GOT3 (cell line): ENCODE results near the gene ROR1.

Experiments
- DNase-seq: peaks from one replicate; lab custom pipeline; 2025; ENCODE audit warnings: mixed read lengths; lab: John Stamatoyannopoulos, UW

The ROR1 gene

DNA sequence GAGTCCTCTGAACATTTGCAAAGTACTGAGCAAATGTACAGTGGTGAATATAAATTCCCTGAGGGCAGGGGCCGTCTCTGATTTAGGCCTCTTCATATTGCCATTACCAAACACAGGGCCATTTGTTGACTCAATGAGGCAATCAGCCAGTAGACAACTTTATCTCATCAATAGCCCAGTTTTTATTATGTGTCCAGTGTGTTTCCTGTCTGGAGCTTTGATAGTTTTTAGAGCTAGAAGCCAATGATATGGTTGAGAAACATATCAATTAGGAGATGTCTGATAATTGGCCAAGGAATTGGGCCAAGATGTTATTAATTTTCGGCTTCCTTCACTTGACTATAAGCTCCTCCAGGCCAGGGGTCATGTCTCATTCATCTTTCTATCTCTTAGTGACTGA lies 163.0 kb downstream of the ROR1 start:
- DNase-seq, result no peak

DNA sequence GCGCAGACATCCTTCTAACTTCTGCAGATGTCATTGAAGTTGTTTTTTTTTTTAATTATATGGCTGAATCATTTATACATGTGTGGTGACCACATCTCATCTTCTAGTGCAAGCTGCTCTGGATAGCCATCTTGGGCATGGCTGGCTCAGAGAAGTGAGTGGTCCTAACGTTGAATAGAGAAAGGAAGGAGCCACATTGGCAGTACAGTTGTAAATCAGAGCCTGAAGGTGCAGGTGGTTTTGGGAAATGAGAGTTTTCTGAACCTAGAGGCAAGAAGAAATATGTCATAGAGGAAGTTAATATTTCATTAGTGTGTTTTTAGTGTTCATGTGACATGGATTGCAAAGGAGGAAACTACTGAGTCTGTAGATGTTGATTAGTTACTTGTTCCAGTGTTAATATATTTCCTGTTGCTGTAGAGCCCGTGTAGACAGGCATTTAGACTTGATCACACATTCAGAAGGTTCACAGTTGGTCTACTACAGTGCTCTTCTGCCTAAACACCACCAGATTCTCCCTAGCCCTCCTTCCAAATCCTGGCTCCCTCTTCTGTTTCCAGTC lies 163.7 kb downstream of the ROR1 start:
- no peak for DNase-seq

DNA sequence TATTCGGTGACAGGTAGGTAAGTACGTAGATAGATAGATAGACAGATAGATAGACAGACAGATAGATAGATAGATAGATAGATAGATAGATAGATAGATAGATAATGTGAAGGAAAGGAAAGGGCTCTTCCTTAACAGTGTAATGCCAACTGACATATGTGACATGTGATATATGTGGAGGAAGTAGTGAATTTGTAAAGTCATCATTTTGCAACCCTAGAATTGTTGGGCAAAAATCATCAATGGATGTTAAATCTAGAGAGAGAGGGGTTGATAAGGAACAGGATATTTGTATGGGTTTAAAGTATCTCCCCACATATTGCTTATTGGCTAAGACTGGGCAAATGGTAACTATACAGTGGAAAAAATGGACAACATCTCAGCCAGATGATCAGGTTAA lies 166.6 kb downstream of the ROR1 start:
- no peak for DNase-seq

DNA sequence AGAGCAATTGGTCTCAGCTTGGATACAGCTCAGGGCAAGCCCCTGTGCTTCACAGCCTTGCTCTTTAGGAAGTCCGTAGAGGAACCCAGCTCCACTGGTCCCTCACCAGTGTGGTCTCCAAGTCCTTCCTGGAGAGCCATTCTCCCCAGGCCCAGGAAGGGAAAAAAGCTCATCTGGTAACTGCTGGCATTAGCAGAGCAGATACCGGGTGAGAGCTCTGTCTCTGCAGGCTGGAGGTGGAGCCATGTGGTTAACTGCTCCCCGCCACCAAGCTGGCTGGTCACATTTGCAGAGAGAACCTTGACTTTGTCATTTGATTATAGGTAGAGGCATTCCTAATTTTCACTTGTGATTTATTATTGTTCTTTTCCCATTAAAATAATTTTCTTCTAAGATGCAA lies 169.6 kb downstream of the ROR1 start:
- no peak for DNase-seq

DNA sequence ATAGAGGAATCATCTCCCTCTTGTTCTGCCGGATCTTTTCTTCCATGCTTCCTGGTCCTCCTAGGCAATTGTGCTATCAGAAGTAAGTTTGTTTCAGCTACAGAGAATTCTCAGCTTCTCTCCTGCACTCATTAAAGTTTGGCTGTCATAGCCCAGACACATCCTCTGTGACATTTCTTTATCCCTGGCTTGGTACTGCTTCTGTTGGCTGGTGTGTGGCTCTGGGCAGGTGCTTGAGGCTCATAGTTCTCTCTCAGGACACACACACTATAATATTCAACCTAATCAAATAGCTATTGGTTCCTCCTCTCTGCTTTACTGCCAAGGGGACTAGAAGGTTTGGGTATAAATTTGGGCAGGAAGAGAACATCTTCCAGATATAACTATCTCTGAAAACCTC lies 172.1 kb downstream of the ROR1 start:
- DNase-seq, result no peak

DNA sequence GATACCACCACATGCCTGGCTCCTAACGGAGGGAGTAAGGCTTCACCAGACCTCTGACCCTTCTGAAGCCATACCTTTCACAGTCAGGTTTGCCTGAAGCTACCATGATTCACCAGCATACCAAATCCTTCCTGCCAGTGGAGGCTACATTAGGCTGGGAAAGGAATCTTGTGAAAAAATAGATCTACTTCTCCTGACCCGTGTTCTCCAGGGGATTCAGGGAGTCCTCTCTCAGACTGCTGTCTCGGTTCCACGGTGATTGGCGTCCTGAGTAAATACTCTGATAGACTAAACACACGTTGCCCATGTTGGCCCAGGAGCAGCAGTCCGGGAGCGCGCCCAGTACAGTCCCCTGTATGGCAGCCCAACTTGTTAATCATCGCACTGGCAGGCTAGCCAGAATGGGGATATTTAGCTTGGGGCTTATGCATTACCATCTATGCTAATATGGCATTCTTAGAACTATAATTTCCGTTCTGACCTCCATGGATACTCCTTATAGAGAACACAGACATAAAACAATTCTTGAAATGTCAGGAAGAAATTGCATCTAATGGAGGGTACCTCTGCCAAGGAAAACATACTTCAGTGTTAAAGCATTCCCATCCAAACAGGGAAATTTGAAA lies 173.2 kb downstream of the ROR1 start:
- DNase-seq, result no peak

DNA sequence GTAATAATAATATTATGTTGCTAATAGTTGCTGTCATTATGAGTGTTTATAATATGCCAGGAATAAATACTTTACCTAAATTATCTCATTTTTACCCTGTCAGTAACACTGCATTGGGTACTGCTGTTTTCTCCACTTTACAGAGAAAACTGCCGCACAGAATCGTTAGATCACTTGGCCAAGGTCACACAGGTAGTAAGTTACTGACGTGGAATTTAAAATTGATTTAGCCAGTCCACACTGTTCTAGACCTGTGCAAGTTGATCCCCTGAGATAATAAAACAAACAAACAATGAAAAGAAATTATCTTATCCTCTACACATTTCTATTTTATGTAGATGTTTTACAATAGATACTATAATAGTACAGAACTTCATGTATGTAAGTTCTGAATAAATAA lies 174.1 kb downstream of the ROR1 start:
- DNase-seq, result no peak

DNA sequence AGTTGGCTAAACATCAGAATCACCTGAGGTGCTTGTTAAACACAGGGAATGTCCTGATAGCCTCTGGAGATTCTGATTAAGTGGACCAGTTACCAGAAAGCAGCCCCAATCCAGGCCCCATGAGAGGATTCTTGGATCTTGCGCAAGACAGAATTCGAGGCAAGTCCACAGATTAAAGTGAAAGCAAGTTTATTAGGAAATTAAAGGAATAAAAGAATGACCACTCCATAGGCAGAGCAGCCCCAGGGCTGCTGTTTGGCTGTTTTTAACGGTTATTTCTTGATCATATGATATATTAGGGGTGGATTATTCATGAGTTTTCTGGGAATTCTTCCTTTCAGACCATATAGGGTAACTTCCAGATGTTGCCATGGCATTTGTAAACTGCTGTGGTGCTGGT lies 176.2 kb downstream of the ROR1 start:
- DNase-seq, result no peak

DNA sequence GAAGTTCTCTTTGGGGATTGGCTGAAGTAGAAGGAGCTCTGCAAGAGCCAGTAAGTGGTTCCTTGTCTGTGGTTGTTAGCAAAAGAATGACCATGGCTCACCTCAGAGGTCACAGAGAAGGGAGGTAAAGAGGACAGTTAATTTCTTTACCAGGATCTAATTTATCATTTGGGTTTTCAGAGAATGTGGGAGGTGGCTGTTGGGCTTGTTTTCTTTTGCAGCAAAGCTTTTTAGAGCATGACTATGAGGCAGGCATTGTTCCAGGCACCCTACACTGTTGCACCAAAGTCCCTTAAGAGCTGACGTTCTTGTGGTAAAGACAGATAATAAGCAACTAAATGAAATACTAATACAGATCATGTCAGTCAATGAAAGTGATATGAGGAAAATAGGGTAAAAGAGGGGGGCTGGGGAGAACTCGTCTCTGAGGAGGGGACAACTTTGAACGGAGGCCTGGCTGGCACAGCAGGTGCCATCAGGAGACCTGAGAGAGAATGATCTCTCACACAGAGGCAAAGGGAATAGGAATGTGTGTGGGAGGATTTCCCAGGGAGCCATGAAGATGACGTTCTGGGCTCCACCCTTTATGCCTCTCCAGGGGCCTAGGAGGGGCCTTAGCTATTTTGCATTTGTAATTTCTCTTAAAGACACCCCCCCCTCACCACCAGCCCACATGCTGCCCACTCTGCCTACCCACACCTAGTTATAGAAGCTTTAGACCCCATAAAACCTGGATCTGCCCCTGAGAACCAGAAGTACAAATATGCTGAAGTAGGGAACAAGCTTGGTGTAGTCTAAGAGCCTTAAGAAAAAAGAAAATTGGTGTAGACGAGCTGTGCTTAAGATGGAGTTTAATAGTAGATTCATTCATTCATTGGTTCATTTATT lies 177.5 kb downstream of the ROR1 start:
- DNase-seq, result no peak

DNA sequence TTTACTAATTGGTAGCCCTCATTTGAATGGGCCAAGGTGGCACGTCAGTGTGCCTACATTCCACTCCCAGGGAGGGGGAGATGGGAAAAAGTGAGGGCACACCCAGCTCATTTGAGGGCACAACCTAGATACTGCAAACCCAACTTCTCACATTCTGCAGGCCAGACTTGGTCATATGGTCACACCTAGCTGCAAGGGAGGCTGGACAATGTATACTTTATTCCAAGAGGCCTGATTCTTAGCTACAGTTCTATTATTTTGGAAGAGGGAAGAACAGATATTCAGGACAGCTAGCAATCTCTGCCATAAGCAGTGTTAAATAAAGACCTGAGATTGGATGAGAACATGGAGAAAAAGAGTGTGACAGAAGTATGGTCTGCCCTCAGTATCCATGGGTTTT lies 180.4 kb downstream of the ROR1 start:
- DNase-seq, result no peak

DNA sequence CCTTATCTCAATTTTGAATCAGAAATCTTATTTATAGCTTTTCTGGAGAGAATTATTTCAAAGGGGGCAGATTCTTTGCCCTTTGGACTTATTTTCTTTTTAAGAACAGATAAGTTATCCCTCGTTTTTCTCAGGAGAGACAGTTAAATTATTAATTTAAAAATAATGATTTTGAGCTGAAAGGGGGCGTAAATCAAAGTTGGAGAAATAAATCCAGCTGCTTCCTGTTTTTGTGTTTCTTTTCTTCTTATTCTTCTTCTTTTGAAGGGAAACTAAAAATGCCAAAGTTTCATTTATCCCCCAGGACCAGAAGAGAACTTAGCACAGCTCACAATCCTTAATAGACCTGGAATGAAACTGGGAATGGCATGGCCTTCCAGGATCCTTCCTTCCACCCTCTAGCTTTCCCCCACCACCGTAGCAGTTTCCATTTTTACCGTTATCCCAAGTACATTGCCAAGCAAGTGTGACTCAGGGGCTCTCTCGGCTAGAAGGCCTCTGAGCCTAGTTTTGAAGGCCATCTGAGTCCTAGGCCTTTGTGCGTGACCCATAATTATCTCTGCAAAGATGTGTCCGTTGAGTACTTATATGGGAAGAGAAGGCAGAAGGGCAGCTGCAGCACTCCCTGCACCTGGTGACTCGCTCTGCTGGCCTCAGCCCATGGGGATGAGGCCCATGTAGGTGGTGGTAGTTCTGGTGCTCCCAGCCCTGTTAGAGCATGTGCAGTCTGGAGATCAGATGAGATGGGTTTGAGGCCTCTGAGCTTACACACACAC lies 181.7 kb downstream of the ROR1 start:
- no peak for DNase-seq

DNA sequence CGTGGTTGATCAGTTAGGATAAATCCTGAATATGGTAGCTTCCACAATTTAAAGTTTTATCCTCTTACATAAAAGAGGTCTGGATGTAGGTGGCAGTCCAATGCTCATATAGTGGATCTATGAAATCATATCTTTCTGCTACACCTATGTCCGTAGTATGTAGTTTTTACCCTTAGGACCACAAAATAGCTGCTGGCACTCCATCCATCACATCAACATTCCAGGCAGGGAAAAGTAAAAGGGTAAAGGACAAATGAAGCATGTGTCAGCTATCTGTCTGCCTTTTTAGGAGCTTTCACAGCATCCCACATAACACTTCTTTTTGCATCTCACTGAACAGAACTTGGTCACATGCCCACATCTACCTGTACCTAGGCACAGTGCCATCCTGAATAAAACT lies 184.7 kb downstream of the ROR1 start:
- DNase-seq, result no peak

DNA sequence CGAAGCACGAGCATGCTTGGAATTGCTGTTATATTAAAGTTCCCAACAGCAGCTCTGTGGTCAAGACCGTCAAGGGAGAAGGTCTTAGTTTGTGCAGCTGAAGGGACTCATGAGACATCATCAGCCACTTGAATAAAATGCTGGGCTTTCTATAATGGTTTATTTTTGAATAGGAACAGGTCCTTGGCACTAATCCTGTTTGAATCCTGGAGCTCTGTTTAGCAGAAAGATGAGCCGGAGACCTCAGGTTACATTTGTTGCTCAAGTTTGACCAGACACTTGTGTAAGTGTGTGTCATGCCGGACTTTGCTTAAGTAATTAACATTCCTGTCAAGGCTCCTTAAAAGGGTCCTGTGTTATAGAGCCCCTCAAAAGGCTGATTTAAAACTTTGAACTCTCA lies 186.5 kb downstream of the ROR1 start:
- DNase-seq, result no peak

DNA sequence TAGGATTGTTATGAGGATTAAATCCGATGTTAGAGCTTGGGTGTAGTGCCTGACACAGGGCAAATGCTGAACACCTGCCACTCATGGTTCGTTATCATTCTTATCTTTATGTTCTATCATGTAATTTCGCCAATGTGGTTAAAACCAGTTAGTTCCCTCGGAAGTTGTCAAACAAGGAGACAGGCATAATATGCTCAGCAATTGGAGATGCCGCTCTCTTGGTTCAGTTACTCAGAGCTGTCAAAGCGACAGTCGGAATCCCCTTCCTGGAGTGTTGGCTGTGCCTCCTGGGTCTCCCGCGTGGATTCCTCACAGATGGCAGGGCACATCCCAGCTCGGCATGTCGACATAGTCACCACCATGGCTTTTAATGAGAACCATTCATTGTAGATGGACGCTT lies 192.2 kb downstream of the ROR1 start:
- no peak for DNase-seq

DNA sequence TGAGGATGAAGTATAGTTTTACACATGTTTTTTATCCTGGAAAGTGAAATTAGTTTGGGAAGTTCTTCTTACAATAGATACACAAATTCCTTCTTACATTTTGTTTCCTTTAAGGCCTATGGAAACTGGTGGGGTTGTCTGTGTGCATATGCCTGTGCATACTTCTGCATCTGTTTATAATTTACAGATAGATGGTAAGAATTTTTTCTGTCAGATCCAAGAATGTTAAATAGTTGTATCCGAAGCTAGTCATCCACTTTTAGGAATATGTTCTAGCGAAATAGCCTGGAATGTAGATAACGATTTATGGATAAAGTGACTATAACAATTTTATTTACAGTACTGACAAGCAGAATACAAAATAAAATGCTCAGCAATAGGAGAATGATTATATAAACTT lies 194.1 kb downstream of the ROR1 start:
- no peak for DNase-seq

DNA sequence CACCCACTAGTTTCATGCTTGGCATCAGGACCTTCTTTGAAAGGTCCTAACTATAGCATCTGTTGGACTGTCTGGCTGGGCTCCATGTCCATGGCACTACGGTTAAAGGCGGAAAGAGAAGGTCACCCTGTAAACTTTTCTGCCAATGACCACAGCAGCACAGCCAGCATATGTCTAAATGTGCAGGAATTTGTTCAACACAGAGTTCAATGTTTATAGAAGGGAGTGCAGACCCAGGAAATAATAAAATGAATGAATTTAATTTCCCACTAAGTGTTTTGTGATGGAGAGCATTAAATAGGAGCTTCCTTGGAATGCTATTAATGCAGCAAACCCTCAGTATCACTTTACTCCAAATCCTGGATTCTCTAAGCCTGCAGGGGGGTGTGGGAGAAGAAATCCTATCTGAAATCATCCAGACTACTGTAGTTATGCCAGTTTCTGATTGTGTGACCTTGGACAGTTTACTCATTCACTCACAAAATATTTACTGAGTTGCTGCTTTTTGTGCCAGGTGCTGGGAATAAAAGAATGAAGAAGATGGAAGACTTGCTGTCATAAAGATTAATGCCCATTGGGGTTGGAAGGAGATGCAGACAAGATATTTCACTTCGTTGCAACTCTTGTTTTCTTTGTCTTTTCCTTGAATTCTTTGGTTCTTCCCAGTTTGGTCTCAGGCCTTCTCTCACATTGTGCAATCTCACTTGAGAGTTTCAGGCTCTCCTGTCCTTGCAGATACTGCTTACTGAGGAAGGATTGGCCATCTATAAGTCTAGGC lies 195.0 kb downstream of the ROR1 start:
- no peak for DNase-seq

DNA sequence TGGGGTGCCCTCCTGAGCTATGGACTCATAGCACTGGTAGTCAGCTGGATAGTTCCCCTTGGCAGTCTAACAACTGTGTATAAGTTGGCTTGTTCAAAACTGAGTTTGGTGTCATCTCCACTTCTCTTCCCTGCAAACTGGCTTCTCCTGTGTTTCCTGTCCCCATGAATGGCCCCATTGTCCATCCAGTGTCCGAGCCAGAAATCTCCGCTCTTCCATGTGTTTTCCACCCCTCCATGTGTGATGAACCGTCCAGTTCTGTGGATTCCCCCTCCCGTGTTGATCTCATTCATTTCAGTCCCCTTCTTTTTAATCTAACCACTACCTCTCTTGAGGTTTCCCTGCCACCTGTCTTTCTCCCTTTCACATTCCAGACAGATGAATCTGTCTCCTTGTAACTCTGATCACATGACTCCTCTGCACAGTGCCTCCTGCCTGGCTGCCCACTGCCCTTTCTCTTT lies 195.7 kb downstream of the ROR1 start:
- DNase-seq, result no peak

DNA sequence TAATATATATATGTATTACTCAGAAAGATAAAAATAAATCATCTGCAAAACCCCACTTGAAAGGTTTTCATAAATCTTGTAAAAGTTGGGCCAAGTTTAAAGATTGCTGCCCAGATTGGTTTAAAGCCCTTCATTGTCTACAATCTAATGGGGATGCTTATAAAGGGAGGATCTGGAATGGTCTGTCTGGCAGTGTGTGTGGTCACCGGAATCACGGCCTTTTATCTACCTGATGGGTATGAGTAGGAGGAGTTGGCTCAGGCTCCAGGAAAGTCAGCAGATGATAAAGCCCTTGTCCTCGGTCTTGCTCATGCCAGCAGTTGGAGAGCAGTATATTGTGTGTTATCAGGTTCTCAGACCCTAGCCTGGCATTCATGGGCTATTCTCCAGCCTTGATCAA lies 197.7 kb downstream of the ROR1 start:
- no peak for DNase-seq

DNA sequence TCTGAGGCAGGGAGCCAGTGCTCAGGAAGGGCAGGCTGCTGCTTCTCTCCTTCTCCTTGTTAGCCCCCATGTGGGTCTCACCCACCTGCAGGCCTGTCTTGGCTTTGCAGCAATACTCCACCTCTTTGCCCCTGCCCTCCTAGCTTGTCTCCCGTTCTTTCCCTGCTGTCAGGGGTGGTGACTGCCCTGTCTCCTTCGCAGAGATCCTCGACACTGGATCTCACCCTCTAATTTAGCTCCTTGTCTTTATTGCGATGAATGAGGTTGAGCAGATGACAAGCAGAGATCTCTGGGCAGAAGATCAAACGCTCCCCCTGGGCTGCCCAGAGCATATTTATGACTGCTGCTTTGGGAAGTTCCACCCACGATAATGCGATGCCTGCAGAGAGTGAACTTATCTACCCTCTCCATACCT lies 199.2 kb downstream of the ROR1 start:
- no peak for DNase-seq

DNA sequence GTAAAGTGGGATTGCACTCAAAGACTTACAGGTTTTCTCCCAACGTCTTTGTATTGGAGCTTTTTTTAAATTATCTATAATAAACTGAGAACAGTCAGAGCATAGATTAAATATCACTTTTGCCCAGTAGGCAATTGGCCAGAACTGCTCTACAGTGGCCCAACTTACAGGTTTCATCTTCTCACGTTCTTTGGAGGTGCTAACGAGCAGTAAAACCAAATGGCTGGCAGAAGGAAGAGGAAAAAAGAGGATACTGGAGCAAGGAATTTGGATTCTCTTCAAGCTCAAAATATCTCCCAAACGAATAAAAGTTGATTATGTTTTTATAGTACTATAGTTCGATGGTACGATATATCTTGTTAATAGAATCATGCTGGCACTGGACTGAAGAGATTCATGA lies 201.1 kb downstream of the ROR1 start:
- no peak for DNase-seq

DNA sequence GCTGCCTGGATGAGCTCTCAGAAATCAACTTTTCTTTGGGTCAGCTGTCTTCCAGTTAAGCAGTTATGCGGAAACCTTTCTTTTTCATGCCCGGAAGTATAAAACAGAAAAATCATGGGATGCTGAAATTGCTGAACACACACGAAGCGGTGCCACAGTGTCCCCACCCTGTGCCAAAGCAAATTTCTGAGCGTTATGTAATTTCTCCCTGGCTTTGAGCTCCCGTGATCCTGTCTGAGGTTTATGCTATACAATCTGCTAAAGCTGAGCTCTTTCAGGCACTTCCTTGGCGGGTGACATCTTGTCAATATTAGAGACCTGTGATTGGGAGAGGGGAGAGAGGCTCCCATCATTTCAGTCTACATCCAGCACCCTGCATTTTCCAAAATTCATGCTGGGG lies 201.7 kb downstream of the ROR1 start:
- no peak for DNase-seq

DNA sequence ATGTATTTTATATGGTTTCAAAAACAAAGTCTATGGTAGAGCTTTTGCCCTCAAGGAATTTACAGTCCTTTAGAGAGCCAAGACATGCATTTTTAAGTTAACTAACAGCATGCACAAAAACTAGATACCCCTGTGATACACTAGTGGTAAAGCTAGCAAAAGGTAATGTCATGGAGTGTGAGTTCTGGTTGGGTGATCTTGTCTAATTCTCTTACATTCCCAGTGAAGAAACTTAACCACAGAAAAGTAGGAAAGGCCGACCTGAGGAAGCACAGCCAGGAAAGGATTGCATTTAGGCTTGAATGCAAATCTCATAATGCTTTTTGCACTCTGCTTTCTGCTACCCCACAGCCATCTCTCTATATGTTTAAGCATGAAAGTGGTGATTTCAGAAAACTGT lies 202.2 kb downstream of the ROR1 start:
- DNase-seq, result no peak
